Keratinocyte (primary cell): ENCODE measurements around the gene DTNBP1.

Experiments used
- CTCF ChIP-seq, 3 experiments: IDR thresholded peaks in 1 of 3; conservative IDR thresholded peaks in 1 of 3; optimal IDR thresholded peaks in 1 of 3; 2 replicates in 2 of 3; 3 replicates in 1 of 3; pipeline versions ENCODE3 to v1.5.1; 2011; ENCODE audit warnings: low read length in 3 of 3, mild to moderate bottlenecking in 3 of 3, moderate library complexity in 2 of 3, control low read depth in 1 of 3, inconsistent platforms in 1 of 3; ENCODE audit not compliant: insufficient read depth in 2 of 3; ENCODE audit errors: extremely low read depth in 1 of 3
- EZH2 ChIP-seq: IDR thresholded peaks from one replicate; pipeline ENCODE4 v1.6.1; 2012; ENCODE audit warnings: inconsistent platforms, mild to moderate bottlenecking, low read length, moderate library complexity

- TF ChIP-seq CTCF (optimal IDR thresholded peaks at IDR 0.05 in 1 of 3, IDR thresholded peaks at IDR 0.05 in 1 of 3, conservative IDR thresholded peaks at IDR 0.05 in 1 of 3; ENCODE audit: extremely low read depth in 1 of 3, insufficient read depth in 2 of 3, low read length in 3 of 3), result no peak
- no peak for TF ChIP-seq EZH2
These were observed 155.1 kb downstream of the DTNBP1 start for GRCh38 chr6:15507746-15508145.
